Tibial nerve (tissue), 3 donors: ENCODE data around the gene PTPN5.

Source experiments
- EP300 ChIP-seq, 2 donors: sonication (generic); formaldehyde crosslinking; IDR thresholded peaks; one replicate each; pipeline ENCODE4 v1.6.1; 2017; ENCODE audit warnings: antibody characterized with exemption in 2 of 2, mild to moderate bottlenecking in 1 of 2
- POLR2A ChIP-seq, 2 donors: fragments of 450-650 bp; IDR thresholded peaks; one replicate each; pipeline ENCODE4 v1.6.1; 2017; ENCODE audit warnings: antibody characterized with exemption in 2 of 2, mild to moderate bottlenecking in 2 of 2, moderate library complexity in 2 of 2

- TF ChIP-seq EP300 (IDR thresholded peaks at IDR 0.05) (no peak), POLR2A (IDR thresholded peaks at IDR 0.05) (no peak)
These were observed 86.9 kb downstream of the PTPN5 start for GRCh38 chr11:18704698-18705097.
